DMS53 treated with DMSO at 0.1 percent for 48 hours (cell line): Measurements from ENCODE around the gene TMEM219.
A peak's percentile ranks its signal among the peaks of the same experiment; 100 is the strongest.
"Not testable (repeated sequence)": the region's sequence is repeated elsewhere in the genome, so short reads cannot be mapped to it uniquely, and the experiment has no call there.

Experiments
- DNase-seq: peaks from one replicate; lab custom pipeline; 2025; ENCODE audit not compliant: unreplicated experiment; lab: John Stamatoyannopoulos, UW

The TMEM219 gene

DNA sequence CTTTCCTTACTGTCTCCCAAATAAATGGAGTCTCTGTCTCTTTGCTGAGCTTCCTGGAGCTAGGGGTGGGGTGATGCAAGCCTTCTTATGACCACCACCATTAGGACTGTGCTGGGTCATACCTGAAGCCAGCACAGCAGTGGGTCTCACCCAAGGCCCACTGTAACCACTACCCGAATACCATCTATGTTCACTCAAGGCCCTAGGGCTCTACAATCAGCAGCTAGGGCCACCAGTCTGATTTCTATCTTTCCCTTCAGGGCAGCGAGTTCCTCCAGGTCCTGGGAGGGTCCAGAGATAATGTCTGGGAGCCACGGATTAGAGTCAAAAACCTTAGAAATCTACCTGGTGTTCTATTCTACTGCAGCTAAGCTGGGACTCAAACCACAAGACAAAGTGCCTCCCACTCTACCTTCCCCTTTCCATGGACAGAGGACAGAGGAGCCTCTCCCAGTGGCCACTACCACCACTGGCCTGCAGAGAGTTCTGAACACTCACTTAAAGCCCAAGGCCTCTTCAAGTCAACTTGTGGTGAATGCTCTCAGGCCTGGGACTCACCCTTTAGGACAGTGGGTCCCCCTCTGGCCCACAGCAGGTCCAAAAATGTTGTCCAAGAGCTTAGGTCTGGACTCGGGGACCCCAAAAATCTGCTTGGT lies 10.9 kb upstream of the TMEM219 start:
- DNase-seq: no peak

DNA sequence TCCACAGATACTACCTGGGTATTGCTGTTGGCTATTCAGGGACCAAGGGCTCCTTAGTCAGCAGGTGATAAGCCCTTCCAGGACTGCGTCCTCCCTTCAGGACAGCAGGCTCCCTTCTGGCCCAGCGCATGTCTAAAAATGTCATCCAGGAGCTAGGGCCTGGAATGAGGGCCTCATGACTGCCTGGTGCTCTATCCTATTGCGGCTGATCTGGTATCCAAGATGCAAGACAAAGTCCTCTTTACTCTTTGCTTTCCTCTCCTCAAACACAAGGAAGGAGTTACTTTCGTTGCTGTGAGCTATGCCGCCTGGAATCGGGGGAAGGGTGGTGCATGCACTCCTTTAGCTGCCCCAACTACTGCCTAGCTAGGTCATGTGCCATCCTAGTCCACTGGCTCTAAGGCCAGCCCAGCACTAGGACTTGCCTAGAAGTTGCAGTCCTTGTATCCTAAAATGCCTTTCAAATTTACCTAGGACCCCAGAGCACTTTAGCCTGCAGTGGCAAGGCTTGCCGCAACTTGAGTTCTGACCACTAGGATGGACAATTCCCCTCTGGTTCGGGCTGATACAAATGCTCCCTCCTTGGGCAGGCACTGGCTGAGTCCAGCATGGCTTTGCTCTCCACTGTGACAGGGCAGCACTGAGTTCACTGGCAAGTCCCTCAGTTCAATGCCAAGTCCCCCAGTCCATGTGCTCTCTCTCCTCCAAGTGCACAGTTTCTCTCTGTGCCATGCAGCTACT lies 10.1 kb upstream of the TMEM219 start:
- DNase-seq: no peak

DNA sequence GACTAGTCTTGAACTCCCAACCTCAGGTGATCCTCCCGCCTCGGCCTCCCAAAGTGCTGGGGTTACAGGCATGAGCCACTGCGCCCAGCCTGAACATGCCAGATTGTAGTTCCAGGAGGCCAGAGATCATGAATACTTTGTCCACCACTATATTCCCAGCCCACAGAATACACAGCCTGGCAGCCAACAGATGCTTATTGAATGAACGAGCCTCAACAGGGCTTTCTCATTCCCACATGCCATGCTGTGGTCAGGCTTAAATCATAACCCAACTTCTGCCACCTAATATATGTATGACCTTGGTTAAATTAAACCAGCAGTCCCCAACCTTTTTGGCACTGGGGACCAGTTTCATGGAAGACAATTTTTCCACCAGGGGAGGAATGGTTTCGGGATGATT lies 3.1 kb upstream of the TMEM219 start:
- no peak for DNase-seq

DNA sequence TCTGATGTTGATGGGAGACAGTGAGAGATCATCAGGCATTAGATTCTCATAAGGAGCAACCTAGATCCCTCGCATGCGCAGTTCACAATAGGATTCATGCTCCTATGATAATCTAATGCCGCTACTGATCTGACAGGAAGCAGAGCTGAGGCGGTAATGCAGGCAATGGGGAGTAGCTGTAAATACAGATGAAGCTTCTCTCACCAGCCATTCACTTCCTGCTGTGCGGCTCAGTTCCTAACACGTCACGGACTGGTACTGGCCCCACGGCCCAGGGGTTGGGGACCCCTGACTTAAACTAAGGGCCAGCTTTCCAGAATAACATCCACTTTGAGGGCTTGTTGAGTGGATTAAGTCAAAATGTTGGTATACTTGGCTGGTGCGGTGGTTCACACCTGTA lies 2.6 kb upstream of the TMEM219 start:
- no peak for DNase-seq

DNA sequence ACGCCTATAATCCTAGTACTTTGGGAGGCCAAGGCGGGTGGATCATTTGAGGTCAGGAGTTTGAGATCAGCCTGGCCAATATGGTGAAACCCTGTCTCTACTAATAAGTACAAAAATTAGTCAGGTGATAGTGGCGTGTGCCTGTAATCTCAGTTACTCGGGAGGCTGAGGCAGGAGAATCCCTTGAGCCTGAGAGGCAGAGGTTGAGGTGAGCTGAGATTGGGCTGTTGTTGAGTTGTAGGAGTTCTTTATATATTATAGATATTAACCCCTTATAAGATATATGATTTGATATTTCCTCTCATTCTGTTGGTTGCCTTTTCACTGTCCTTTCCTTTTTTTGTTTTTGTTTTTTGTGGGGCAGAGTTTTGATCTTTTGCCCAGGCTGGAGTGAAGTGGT lies 2.1 kb upstream of the TMEM219 start:
- not testable (repeated sequence) for DNase-seq

- DNase-seq: no peak
These were observed 776 bp upstream of the TMEM219 start for GRCh38 chr16:29961127-29961478.

GRCh38 chr16:29962344-29962994 lies 590 bp downstream of the TMEM219 start:
- DNase-seq: no peak

DNA sequence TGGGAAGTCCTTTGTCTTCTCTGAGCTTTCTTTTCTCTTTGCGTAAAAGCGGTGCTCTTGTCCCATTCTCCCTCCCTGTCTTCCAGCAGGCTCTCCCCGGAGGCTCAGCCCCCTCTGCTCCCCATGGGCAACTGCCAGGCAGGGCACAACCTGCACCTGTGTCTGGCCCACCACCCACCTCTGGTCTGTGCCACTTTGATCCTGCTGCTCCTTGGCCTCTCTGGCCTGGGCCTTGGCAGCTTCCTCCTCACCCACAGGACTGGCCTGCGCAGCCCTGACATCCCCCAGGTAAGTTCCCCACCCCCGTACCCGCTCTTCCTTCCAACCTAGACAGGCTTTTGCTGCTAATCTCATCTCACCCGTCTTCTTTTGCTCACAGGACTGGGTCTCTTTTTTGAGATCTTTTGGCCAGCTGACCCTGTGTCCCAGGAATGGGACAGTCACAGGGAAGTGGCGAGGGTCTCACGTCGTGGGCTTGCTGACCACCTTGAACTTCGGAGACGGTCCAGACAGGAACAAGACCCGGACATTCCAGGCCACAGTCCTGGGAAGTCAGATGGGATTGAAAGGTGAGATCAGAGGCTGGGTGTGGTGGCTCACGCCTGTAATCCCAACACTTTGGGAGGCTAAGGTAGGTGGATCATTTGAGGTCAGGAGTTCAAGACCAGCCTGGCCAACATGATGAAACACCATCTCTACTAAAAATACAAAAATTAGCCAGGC lies 1.3 kb downstream of the TMEM219 start:
- no peak for DNase-seq

GRCh38 chr16:29968205-29968604 lies 6.3 kb downstream of the TMEM219 start:
- DNase-seq: no peak

DNA sequence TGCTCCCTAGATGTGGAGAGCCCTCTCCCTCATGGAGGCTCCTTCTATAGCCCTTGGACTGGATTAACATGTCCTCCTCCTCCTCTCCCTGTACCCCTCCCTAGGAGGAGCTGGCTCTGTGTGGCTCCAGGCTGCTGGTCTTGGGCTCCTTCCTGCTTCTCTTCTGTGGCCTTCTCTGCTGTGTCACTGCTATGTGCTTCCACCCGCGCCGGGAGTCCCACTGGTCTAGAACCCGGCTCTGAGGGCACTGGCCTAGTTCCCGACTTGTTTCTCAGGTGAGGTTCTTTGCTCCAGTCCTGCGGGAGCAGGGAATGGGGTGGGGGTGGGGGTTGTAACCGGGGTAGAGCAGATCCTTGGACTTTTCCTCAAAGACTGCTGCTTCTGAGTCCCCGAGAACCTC lies 9.4 kb downstream of the TMEM219 start:
- no peak for DNase-seq

DNA sequence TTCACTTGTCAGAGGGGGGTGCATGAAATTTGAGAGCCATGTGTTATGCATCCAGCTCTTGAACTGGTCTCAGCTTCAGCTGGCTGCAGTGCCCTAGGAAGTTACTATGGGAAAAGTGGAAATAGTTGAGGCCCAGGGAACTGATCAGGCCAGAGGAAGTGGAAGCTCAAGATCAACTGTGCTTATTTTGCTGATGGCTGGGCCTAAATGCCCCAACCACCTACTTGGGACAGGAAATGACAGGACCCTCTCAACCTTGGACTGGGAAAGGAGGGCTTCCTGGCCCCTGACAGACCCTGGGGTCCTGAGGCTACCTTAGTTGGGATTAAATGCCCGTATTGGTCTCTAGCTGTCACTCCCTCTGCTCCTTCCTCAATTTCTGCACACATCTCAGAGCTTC lies 10.6 kb downstream of the TMEM219 start:
- DNase-seq: no peak

DNA sequence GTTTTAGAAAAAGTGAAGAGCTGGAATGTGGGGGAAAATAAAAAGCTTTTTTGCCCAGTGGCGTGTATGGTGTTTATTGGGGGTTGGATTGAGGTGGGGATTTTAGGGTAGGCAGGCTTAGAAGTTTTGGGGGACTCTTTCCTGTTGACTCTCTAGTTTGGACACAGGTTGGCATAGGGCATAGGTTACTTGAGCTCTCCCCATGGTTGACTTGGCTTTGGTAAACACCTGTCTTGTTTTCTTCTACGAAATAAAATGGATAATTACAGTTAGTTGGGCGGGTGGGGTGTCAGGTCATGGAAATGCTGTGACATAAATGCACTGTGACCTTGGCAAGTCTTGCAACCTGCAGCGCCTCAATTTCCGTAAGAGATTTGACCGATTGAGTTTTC lies 11.1 kb downstream of the TMEM219 start:
- no peak for DNase-seq

DNA sequence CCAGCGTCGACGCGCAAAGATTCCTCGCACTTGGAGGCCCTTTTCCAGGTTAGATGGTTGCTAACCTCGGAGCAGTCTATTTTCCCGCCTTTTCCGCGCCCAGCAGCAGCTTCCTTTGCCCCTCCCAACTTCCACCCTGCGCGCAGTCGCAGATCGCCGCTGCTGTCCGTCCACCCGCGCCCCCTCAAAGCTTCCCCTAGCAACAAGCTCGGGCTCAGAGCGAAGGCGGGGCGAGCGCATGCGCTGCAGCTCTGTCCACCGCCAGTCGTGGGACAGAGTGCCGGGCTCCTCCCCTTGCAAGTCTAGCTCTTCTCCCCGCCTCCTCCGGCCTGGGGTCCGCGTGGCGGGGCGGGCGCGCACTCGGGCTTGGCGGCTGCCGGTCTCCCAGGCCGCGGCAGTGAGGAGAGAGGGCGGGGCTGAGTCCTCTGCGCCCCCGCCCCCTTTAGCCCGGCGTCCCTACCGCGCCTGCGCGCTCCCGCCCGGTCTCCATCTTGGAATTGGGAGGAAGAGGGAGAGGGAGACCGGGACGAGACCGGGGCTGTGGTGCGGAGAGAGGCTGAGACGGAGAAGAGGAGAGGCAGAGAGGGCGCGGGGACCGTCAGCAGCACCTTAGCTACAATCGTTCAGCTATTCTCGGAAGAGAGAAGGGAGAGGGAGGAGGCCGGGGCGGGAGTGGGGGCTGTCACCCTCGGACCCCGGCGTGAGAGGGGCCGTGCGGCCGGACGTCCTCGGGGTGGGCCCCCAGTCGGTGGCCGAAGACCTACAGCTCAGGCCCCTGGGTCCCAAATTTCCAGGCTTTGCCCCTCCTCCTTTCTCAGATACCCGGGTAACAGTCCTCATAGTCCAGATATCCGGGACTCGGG lies 11.7 kb downstream of the TMEM219 start, which contains the start of gene TAOK2:
Gene TAOK2, plus strand, starts transcription at position 485 of the 863 bp plus-strand sequence. CDS start 3,905 bp downstream, outside the sequence.
- DNase-seq: peak; percentile 90

- DNase-seq: no peak
These were observed 12.6 kb downstream of the TMEM219 start for GRCh38 chr16:29974291-29975133.

- no peak for DNase-seq
These were observed 13.3 kb downstream of the TMEM219 start for GRCh38 chr16:29975134-29975538.

DNA sequence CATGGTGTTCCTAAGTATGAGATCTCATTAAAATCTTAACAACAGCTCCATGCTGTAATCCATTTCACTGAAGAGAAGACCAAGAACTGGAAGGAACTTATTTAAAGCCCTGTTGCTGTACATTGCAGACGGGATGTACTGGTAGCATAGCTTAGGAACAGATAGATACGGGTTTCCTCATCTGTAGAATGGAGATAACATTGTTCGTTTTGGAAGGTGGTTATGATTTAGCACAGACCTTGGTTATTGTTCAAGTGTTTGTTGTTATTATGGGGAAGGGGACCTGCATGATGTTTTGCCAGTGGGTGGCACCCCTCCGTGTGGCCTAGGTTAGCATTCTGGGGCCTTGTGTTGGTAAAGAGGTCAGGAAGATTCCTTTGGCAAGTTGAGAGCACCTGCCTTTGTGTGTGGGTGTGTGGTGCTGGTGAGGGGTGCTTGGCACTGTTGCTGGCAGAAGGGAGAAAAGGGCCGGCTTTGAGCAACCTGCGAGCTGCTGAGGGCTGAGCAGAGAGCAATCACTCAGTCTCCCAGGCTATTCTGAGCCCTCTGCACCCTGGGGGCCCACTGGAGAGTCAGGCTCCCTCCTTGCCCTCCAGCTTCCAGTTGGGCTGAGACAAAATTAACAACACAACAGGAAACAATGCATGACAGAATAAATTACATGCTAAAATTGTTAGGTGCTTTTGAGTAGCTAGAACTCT lies 14.1 kb downstream of the TMEM219 start:
- DNase-seq: no peak

- no peak for DNase-seq
These were observed 15.4 kb downstream of the TMEM219 start for GRCh38 chr16:29977063-29977825.

GRCh38 chr16:29978081-29978480 lies 16.2 kb downstream of the TMEM219 start:
- DNase-seq: no peak
